ENCODE results near the gene HPN. TPM values are rescaled to one million over a fixed set of nuclear protein-coding genes. Genes with fewer than 3 reads are reported as not detected.
A peak's percentile ranks its signal among the peaks of the same experiment; 100 is the strongest.

HPN gene
- total RNA-seq, 4 donors from 2014 or later, result 0.26 to 1.7 (median 0.56) TPM; not detected in 1

- Histone ChIP-seq H3K27me3 (no peaks in the 10 kb centered on the region), H3K9me3 (no peaks in the 10 kb centered on the region), H3K4me3 (no peak overlapping the region), H3K4me1 (peaks cover 56% of the 10 kb centered on the region), H3K36me3 (no peaks in the 10 kb centered on the region), H3K27ac (peak overlapping the region; percentile 88)
- 87% methylated on average over 10 of the region's 15 CpGs for WGBS
- TF ChIP-seq POLR2AphosphoS5 (IDR thresholded peaks at IDR 0.05) (no peak), CTCF (IDR thresholded peaks at IDR 0.05) (no peak), POLR2A (IDR thresholded peaks at IDR 0.05) (no peak), EP300 (IDR thresholded peaks at IDR 0.05) (no peak)
- DNase-seq (ENCODE audit: low spot score in 2 of 2), result no peak
These were observed 71.6 kb downstream of the HPN start for GRCh38 chr19:35112995-35113688.

- TF ChIP-seq EP300 (IDR thresholded peaks at IDR 0.05), result no peak
- peak; percentile 96 to 99 for TF ChIP-seq CTCF (IDR thresholded peaks at IDR 0.05)
- TF ChIP-seq POLR2A (IDR thresholded peaks at IDR 0.05), result no peak
- peak in 1 of 3 donors; percentile 12 for TF ChIP-seq POLR2AphosphoS5 (IDR thresholded peaks at IDR 0.05)
- Histone ChIP-seq H3K4me3 (peak overlapping the region; percentile 57), H3K27ac (peak overlapping the region; percentile 88), H3K27me3 (no peaks in the 10 kb centered on the region), H3K9me3 (no peaks in the 10 kb centered on the region), H3K4me1 (peaks cover 56% of the 10 kb centered on the region), H3K36me3 (no peaks in the 10 kb centered on the region)
- 2% methylated on average over 23 of the region's 23 CpGs for WGBS
- peak in 1 of 2 donors; percentile 88 for DNase-seq (ENCODE audit: low spot score in 2 of 2)
These were observed 73.0 kb downstream of the HPN start for GRCh38 chr19:35114353-35115176.

GRCh38 chr19:35115177-35115951, 73.8 kb downstream of the HPN start, which contains the start of gene FXYD3:
FXYD3 (plus strand) TSS chr19:35115823; CDS start chr19:35119377, 3,554 bp downstream.
- Histone ChIP-seq H3K4me3 (peak within 1 kb of the TSS; percentile 57), H3K9me3 (no peaks in the 10 kb centered on the region)
- TF ChIP-seq POLR2A (IDR thresholded peaks at IDR 0.05) (no peak), POLR2AphosphoS5 (IDR thresholded peaks at IDR 0.05) (no peak)

More at GRCh38 chr19:35115177-35115951, 73.8 kb downstream of the HPN start, which contains the start of gene FXYD3:
- WGBS, result 39% methylated on average over 14 of the region's 14 CpGs
- no peaks in the 10 kb centered on the region for H3K27me3 ChIP-seq
- H3K4me1 ChIP-seq, result peaks cover 59% of the 10 kb centered on the region
- no peaks in the 10 kb centered on the region for H3K36me3 ChIP-seq
- no peak for DNase-seq (ENCODE audit: low spot score in 2 of 2)
- H3K27ac ChIP-seq, result peak within 1 kb of the TSS; percentile 88

Other genes starting within 250 kb of the HPN start
- 1 to 10 TPM in 2 of 4 donors, under 1 TPM in 2; 0.44 to 3.4 (median 1.5) TPM for gene ZNF30, start 114.8 kb upstream of the HPN start, total RNA-seq
- 1 to 10 TPM; 2.5 to 6.5 (median 3.7) TPM for gene ZNF792, start 77.5 kb upstream of the HPN start, total RNA-seq
- gene GRAMD1A, start 41.4 kb upstream of the HPN start, total RNA-seq, result 10 to 100 TPM; 16.3 to 38.7 (median 20.8) TPM
- 1 to 10 TPM; 1.4 to 4.3 (median 2.9) TPM for gene SCN1B, start 11.3 kb upstream of the HPN start, total RNA-seq
- 100 to 1,000 TPM; 383 to 765 (median 575) TPM for gene FXYD3, start 74.1 kb downstream of the HPN start, total RNA-seq
- gene LGI4, start 93.3 kb downstream of the HPN start, total RNA-seq, result 10 to 100 TPM in 1 of 4 donors, 1 to 10 TPM in 3; 4.3 to 11.8 (median 7.8) TPM
- 10 to 100 TPM in 1 of 4 donors, 1 to 10 TPM in 3; 2.0 to 10.9 (median 6.7) TPM for gene FXYD1, start 97.1 kb downstream of the HPN start, total RNA-seq
- gene FXYD7, start 101.5 kb downstream of the HPN start, total RNA-seq, result 1 to 10 TPM in 1 of 4 donors, not detected in 3; 2.2 TPM
- gene FXYD5, start 113.0 kb downstream of the HPN start, total RNA-seq, result 10 to 100 TPM; 29.8 to 64.8 (median 37.7) TPM
- not detected for gene FAM187B, start 187.0 kb downstream of the HPN start, total RNA-seq
- 100 to 1,000 TPM in 1 of 4 donors, 10 to 100 TPM in 3; 67.4 to 105 (median 80.8) TPM for gene LSR, start 207.3 kb downstream of the HPN start, total RNA-seq
- 100 to 1,000 TPM; 111 to 178 (median 122) TPM for gene USF2, start 227.2 kb downstream of the HPN start, total RNA-seq
- gene HAMP, start 240.8 kb downstream of the HPN start, total RNA-seq, result 1 to 10 TPM in 2 of 4 donors, not detected in 2; 1.4 to 1.5 TPM

All from suprapubic skin (tissue), 4 donors.